ENCODE results near the gene GOLGA8B. TPM values are rescaled to one million over a fixed set of nuclear protein-coding genes. Genes with fewer than 3 reads are reported as not detected.
"Not testable (repeated sequence)": the region's sequence is repeated elsewhere in the genome, so short reads cannot be mapped to it uniquely, and the experiment has no call there.

Gene GOLGA8B
- polyA plus RNA-seq, result 10 to 100 TPM; 22.8 to 58.1 TPM

GRCh38 chr15:34583399-34584329 is at the start of gene GOLGA8B:
GOLGA8B (minus strand) TSS chr15:34583651; CDS start chr15:34535912, 47,739 bp downstream.
- peak within 1 kb of the TSS; percentile 68 to 79 for H3K4me3 ChIP-seq (ENCODE audit: low read depth in 1 of 2, low read length in 2 of 2)
- WGBS, 2 donors, result 1% methylated on average over 64 to 101 of the region's 101 CpGs
- no peaks in the 10 kb centered on the region for H3K36me3 ChIP-seq (ENCODE audit: control insufficient read depth in 2 of 2, insufficient read depth in 2 of 2, low read length in 1 of 2)
- H3K4me1 ChIP-seq (ENCODE audit: control insufficient read depth in 2 of 2, insufficient read depth in 2 of 2, low read length in 1 of 2), result peaks cover 5 to 7% of the 10 kb centered on the region in 2 donors
- no peaks in the 10 kb centered on the region for H3K9me3 ChIP-seq (ENCODE audit: control insufficient read depth in 2 of 2, insufficient read depth in 1 of 2, low read depth in 1 of 2, low read length in 1 of 2)
- no peaks in the 10 kb centered on the region for H3K27me3 ChIP-seq (ENCODE audit: control insufficient read depth in 1 of 2, insufficient read depth in 2 of 2, low read length in 2 of 2)
- H3K27ac ChIP-seq (ENCODE audit: low read depth in 2 of 2, low read length in 1 of 2), result no peak within 1 kb of the TSS

- H3K4me3 ChIP-seq (ENCODE audit: low read depth in 1 of 2, low read length in 2 of 2); H3K9me3 ChIP-seq (ENCODE audit: control insufficient read depth in 2 of 2, insufficient read depth in 1 of 2, low read depth in 1 of 2, low read length in 1 of 2); H3K27me3 ChIP-seq (ENCODE audit: control insufficient read depth in 1 of 2, insufficient read depth in 2 of 2, low read length in 2 of 2); H3K4me1 ChIP-seq (ENCODE audit: control insufficient read depth in 2 of 2, insufficient read depth in 2 of 2, low read length in 1 of 2); H3K27ac ChIP-seq (ENCODE audit: low read depth in 2 of 2, low read length in 1 of 2); H3K36me3 ChIP-seq (ENCODE audit: control insufficient read depth in 2 of 2, insufficient read depth in 2 of 2, low read length in 1 of 2): not testable (repeated sequence)
- 81 to 92% methylated on average over 3 of the region's 3 CpGs for WGBS, 2 donors
Measured at GRCh38 chr15:34633165-34633564, 49.7 kb upstream of the GOLGA8B start.

GRCh38 chr15:34628577-34629152 is 45.2 kb upstream of the GOLGA8B start:
- Histone ChIP-seq H3K36me3 (ENCODE audit: control insufficient read depth in 2 of 2, insufficient read depth in 2 of 2, low read length in 1 of 2) (no peaks in the 10 kb centered on the region), H3K9me3 (ENCODE audit: control insufficient read depth in 2 of 2, insufficient read depth in 1 of 2, low read depth in 1 of 2, low read length in 1 of 2) (no peaks in the 10 kb centered on the region), H3K4me1 (ENCODE audit: control insufficient read depth in 2 of 2, insufficient read depth in 2 of 2, low read length in 1 of 2) (no peaks in the 10 kb centered on the region), H3K4me3 (ENCODE audit: low read depth in 1 of 2, low read length in 2 of 2) (no peak overlapping the region), H3K27ac (ENCODE audit: low read depth in 2 of 2, low read length in 1 of 2) (no peak overlapping the region), H3K27me3 (ENCODE audit: control insufficient read depth in 1 of 2, insufficient read depth in 2 of 2, low read length in 2 of 2) (no peaks in the 10 kb centered on the region)
- 55 to 64% methylated on average over 2 of the region's 2 CpGs for WGBS, 2 donors

GRCh38 chr15:34625007-34625406 is 41.6 kb upstream of the GOLGA8B start:
- no peaks in the 10 kb centered on the region for H3K27me3 ChIP-seq (ENCODE audit: control insufficient read depth in 1 of 2, insufficient read depth in 2 of 2, low read length in 2 of 2)
- no peak overlapping the region for H3K4me3 ChIP-seq (ENCODE audit: low read depth in 1 of 2, low read length in 2 of 2)
- WGBS, 2 donors, result 66 to 70% methylated on average over 5 of the region's 5 CpGs
- no peak overlapping the region for H3K27ac ChIP-seq (ENCODE audit: low read depth in 2 of 2, low read length in 1 of 2)
- H3K9me3 ChIP-seq (ENCODE audit: control insufficient read depth in 2 of 2, insufficient read depth in 1 of 2, low read depth in 1 of 2, low read length in 1 of 2), result no peaks in the 10 kb centered on the region
- no peaks in the 10 kb centered on the region for H3K4me1 ChIP-seq (ENCODE audit: control insufficient read depth in 2 of 2, insufficient read depth in 2 of 2, low read length in 1 of 2)
- no peaks in the 10 kb centered on the region for H3K36me3 ChIP-seq (ENCODE audit: control insufficient read depth in 2 of 2, insufficient read depth in 2 of 2, low read length in 1 of 2)

- Histone ChIP-seq H3K27me3 (ENCODE audit: control insufficient read depth in 1 of 2, insufficient read depth in 2 of 2, low read length in 2 of 2) (no peaks in the 10 kb centered on the region), H3K27ac (ENCODE audit: low read depth in 2 of 2, low read length in 1 of 2) (no peak overlapping the region), H3K9me3 (ENCODE audit: control insufficient read depth in 2 of 2, insufficient read depth in 1 of 2, low read depth in 1 of 2, low read length in 1 of 2) (no peaks in the 10 kb centered on the region), H3K36me3 (ENCODE audit: control insufficient read depth in 2 of 2, insufficient read depth in 2 of 2, low read length in 1 of 2) (no peaks in the 10 kb centered on the region), H3K4me3 (ENCODE audit: low read depth in 1 of 2, low read length in 2 of 2) (no peak overlapping the region), H3K4me1 (ENCODE audit: control insufficient read depth in 2 of 2, insufficient read depth in 2 of 2, low read length in 1 of 2) (no peaks in the 10 kb centered on the region)
- 42 to 53% methylated on average over 5 of the region's 5 CpGs for WGBS, 2 donors
Measured at GRCh38 chr15:34621675-34622074, 38.2 kb upstream of the GOLGA8B start.

- 26 to 38% methylated on average over 2 of the region's 2 CpGs for WGBS, 2 donors
Measured at GRCh38 chr15:34620814-34621213, 37.4 kb upstream of the GOLGA8B start.

GRCh38 chr15:34620142-34620541 is 36.7 kb upstream of the GOLGA8B start:
- WGBS, 2 donors, result 3 to 33% methylated on average over 1 of the region's 1 CpG

More at GRCh38 chr15:34620814-34621213, 37.4 kb upstream of the GOLGA8B start:
- no peaks in the 10 kb centered on the region for H3K9me3 ChIP-seq (ENCODE audit: control insufficient read depth in 2 of 2, insufficient read depth in 1 of 2, low read depth in 1 of 2, low read length in 1 of 2)
- no peaks in the 10 kb centered on the region for H3K27me3 ChIP-seq (ENCODE audit: control insufficient read depth in 1 of 2, insufficient read depth in 2 of 2, low read length in 2 of 2)
- H3K4me1 ChIP-seq (ENCODE audit: control insufficient read depth in 2 of 2, insufficient read depth in 2 of 2, low read length in 1 of 2), result no peaks in the 10 kb centered on the region
- no peak overlapping the region for H3K4me3 ChIP-seq (ENCODE audit: low read depth in 1 of 2, low read length in 2 of 2)
- H3K36me3 ChIP-seq (ENCODE audit: control insufficient read depth in 2 of 2, insufficient read depth in 2 of 2, low read length in 1 of 2), result no peaks in the 10 kb centered on the region
- no peak overlapping the region for H3K27ac ChIP-seq (ENCODE audit: low read depth in 2 of 2, low read length in 1 of 2)

GRCh38 chr15:34619151-34619550 is 35.7 kb upstream of the GOLGA8B start:
- no peaks in the 10 kb centered on the region for H3K9me3 ChIP-seq (ENCODE audit: control insufficient read depth in 2 of 2, insufficient read depth in 1 of 2, low read depth in 1 of 2, low read length in 1 of 2)
- WGBS, 2 donors, result 94 to 96% methylated on average over 7 of the region's 7 CpGs
- H3K4me3 ChIP-seq (ENCODE audit: low read depth in 1 of 2, low read length in 2 of 2), result no peak overlapping the region

More at GRCh38 chr15:34620142-34620541, 36.7 kb upstream of the GOLGA8B start:
- Histone ChIP-seq H3K36me3 (ENCODE audit: control insufficient read depth in 2 of 2, insufficient read depth in 2 of 2, low read length in 1 of 2) (no peaks in the 10 kb centered on the region), H3K27ac (ENCODE audit: low read depth in 2 of 2, low read length in 1 of 2) (no peak overlapping the region), H3K4me1 (ENCODE audit: control insufficient read depth in 2 of 2, insufficient read depth in 2 of 2, low read length in 1 of 2) (no peaks in the 10 kb centered on the region), H3K4me3 (ENCODE audit: low read depth in 1 of 2, low read length in 2 of 2) (no peak overlapping the region), H3K27me3 (ENCODE audit: control insufficient read depth in 1 of 2, insufficient read depth in 2 of 2, low read length in 2 of 2) (no peaks in the 10 kb centered on the region), H3K9me3 (ENCODE audit: control insufficient read depth in 2 of 2, insufficient read depth in 1 of 2, low read depth in 1 of 2, low read length in 1 of 2) (no peaks in the 10 kb centered on the region)

GRCh38 chr15:34618073-34618472 is 34.6 kb upstream of the GOLGA8B start:
- Histone ChIP-seq H3K27ac (ENCODE audit: low read depth in 2 of 2, low read length in 1 of 2) (no peak overlapping the region), H3K36me3 (ENCODE audit: control insufficient read depth in 2 of 2, insufficient read depth in 2 of 2, low read length in 1 of 2) (no peaks in the 10 kb centered on the region), H3K27me3 (ENCODE audit: control insufficient read depth in 1 of 2, insufficient read depth in 2 of 2, low read length in 2 of 2) (no peaks in the 10 kb centered on the region), H3K9me3 (ENCODE audit: control insufficient read depth in 2 of 2, insufficient read depth in 1 of 2, low read depth in 1 of 2, low read length in 1 of 2) (no peaks in the 10 kb centered on the region), H3K4me1 (ENCODE audit: control insufficient read depth in 2 of 2, insufficient read depth in 2 of 2, low read length in 1 of 2) (no peaks in the 10 kb centered on the region), H3K4me3 (ENCODE audit: low read depth in 1 of 2, low read length in 2 of 2) (no peak overlapping the region)
- 66 to 74% methylated on average over 2 of the region's 2 CpGs for whole genome bisulfite sequencing, 2 donors

More at GRCh38 chr15:34619151-34619550, 35.7 kb upstream of the GOLGA8B start:
- Histone ChIP-seq H3K36me3 (ENCODE audit: control insufficient read depth in 2 of 2, insufficient read depth in 2 of 2, low read length in 1 of 2) (no peaks in the 10 kb centered on the region), H3K27me3 (ENCODE audit: control insufficient read depth in 1 of 2, insufficient read depth in 2 of 2, low read length in 2 of 2) (no peaks in the 10 kb centered on the region), H3K27ac (ENCODE audit: low read depth in 2 of 2, low read length in 1 of 2) (no peak overlapping the region), H3K4me1 (ENCODE audit: control insufficient read depth in 2 of 2, insufficient read depth in 2 of 2, low read length in 1 of 2) (no peaks in the 10 kb centered on the region)

All from esophagus (tissue), 2 donors.